Aorta (tissue), 5 donors: ENCODE results near the gene ELL. TPM values are rescaled to one million over a fixed set of nuclear protein-coding genes. Genes with fewer than 3 reads are reported as not detected.

Source experiments
- ATAC-seq: fragments of 200-7000 bp; cut with Tn5 transposase; one replicate; pipeline ENCODE4 v1.9.1; 2022; ENCODE audit warnings: moderate library complexity; ENCODE audit not compliant: low FRiP score
- DNase-seq, 2 donors: peaks; one replicate each; pipeline ENCODE4 v3.0.0-alpha.2; 2020
- H3K27ac ChIP-seq, 2 donors: one replicate each; pipeline ENCODE4 v1.5.1; 2013; ENCODE audit warnings: low read length in 2 of 2, mild to moderate bottlenecking in 2 of 2, moderate library complexity in 2 of 2, control low read depth in 1 of 2, inconsistent platforms in 1 of 2, low read depth in 1 of 2
- H3K27me3 ChIP-seq, 2 donors: one replicate each; pipeline ENCODE4 v1.6.1; 2013; ENCODE audit warnings: control low read depth in 1 of 2, low read length in 1 of 2, mild to moderate bottlenecking in 1 of 2, moderate library complexity in 1 of 2; ENCODE audit not compliant: insufficient read depth in 2 of 2, control insufficient read depth in 1 of 2
- H3K36me3 ChIP-seq, 2 donors: one replicate each; pipeline ENCODE4 v1.6.1; 2013; ENCODE audit warnings: control low read depth in 1 of 2, low read length in 1 of 2, mild to moderate bottlenecking in 1 of 2; ENCODE audit not compliant: insufficient read depth in 2 of 2, control insufficient read depth in 1 of 2
- H3K4me1 ChIP-seq, 2 donors: one replicate each; pipeline ENCODE4 v1.6.1; 2013; ENCODE audit warnings: low read length in 2 of 2, control low read depth in 1 of 2, mild to moderate bottlenecking in 1 of 2, moderate library complexity in 1 of 2; ENCODE audit not compliant: insufficient read depth in 2 of 2, control insufficient read depth in 1 of 2
- H3K4me3 ChIP-seq, 2 donors: one replicate each; pipeline ENCODE4 v1.5.1; 2013; ENCODE audit warnings: low read length in 2 of 2, control low read depth in 1 of 2, mild to moderate bottlenecking in 1 of 2
- H3K9me3 ChIP-seq: one replicate; pipeline ENCODE4 v1.6.1; 2013; ENCODE audit warnings: mild to moderate bottlenecking, low read length; ENCODE audit not compliant: control insufficient read depth
- WGBS, 2 donors: extraction: QIAGEN DNeasy Blood & Tissue Kit; methylation state at CpG; one replicate each; pipeline ENCODE4 v1.1.7; 2013; 5-methylcytosine and 5-hydroxymethylcytosine counted together
- intact Hi-C, 2 donors: fragments of 100-400 bp; cut with DNase I; formaldehyde crosslinking; loops; one replicate each; pipeline versions ENCODE4 v1.14.2 to v1.15.0; 2022
- polyA plus RNA-seq, 2 donors: library from polyadenylated mRNA; stranded (reverse); fragments of 200-250 nt; gene quantifications; one replicate each; pipeline ENCODE4 v1.2.3, GENCODE V29; 2013
- total RNA-seq, 2 donors: library from RNA; stranded (reverse); fragmentation: NEBNext Ultra II Directional; extraction: Animal tissue kit (Norgen Biotek cat#: 25700); gene quantifications; one replicate each; pipeline ENCODE4 v1.2.1, GENCODE V29; 2021
- donor health status: healthy with polysubstance abuse.
- donor health status: Bipolar disorder and iron deficiency.
- donor health status: DM: no; HTN: no; CAD: no.
- donor health status: DM: no; HTN: no; CAD: no.
- donor health status: DM: yes; HTN: yes; CAD: no.

ELL gene
- total and polyA plus RNA-seq, 4 donors = 7.3 to 37.9 (median 21.5) TPM

DNA sequence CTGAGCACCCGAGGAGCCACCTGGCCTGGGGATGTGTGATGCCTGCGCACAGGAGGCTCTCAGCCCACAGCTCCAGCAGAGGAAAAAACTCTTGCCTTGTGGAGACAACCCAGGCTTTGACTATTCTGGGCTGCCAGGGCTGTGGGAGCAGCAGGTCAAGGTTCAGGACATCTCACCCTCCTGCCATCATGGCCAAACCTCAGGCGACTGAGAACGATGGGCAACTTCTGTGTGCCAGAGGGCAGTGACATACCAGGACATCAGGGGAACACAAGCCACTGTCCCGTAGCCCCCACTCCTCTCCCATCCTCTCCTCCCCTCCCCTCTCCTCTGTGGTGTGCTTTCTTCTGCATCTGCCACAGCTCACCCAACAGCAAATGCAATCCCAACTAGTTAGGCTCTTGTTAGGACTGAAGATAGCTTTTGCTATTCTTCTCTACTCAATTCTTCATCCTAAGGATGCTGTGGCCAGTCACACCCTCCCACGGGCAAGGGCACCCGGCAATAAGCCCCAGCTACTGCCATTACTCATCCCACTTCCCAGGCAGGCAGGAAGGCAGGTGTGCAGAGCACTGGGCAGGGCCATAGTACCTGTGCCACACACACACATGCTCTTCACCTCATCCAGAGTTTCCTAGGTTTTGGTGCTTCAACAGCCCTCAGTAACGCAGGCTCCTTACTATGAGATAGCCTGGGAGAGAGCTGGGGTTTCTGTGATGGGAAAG, 16.8 kb downstream of the ELL start:
- H3K4me3 ChIP-seq = no peak overlapping the region
- H3K27ac ChIP-seq = no peak overlapping the region
- H3K36me3 ChIP-seq = no peaks in the 10 kb centered on the region
- intact Hi-C loops = loop anchor here in 1 of 2 donors (5.0 kb wide), 1 partner anchor 38 kb away; no protein-coding TSS in a partner anchor
- H3K27me3 ChIP-seq = no peaks in the 10 kb centered on the region
- H3K9me3 ChIP-seq = no peaks in the 10 kb centered on the region
- no peak for DNase-seq
- H3K4me1 ChIP-seq = peaks cover 9 to 10% of the 10 kb centered on the region in 2 donors
- WGBS, 2 donors = 59 to 63% methylated on average over 8 of the region's 8 CpGs
- ATAC-seq = no peak

DNA sequence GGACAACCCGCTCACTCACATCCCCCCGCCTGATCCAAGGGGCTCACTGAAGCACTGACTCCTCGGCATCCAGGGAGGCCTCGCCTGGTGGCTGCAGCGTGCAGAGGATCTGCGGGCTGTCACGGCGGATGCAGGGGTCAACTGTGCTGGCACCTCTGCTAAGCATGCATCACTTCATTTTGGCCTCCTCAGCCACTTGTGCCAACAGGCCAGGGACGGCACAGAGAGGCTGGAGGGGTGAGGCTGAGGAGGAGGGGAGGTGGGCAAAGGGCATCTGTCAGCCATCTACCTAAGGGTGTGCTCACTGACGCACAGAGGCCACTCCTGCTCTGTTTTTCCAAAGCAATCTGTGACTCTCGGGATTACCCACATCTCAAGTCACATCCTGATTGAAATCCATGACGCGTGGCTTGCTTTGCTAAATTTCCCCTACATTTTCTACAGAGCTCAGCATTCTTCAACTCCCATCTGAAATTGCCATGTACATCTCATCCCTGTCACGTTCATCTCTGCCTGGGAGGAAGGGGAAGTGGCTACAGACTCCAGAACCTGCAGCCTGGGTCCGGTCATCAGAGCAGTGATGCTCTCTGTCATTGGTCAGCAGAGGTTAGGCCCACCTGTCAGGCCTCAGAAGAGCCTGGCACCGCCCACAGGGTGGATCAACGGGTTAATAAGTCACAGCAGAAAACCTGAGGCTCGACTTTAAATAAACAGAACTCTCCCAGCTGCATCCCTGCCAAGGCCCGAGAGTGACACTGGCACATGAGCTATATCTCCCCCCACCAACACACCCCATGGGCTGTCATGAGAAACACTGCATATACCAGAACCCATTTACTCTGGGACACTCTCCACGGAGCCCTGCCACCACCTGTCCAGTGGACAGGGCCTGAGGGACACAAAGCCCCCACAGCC, 17.6 kb downstream of the ELL start:
- DNase-seq = no peak
- ATAC-seq = no peak
- Histone ChIP-seq H3K4me3 (no peak overlapping the region), H3K36me3 (no peaks in the 10 kb centered on the region), H3K4me1 (peaks cover 9 to 10% of the 10 kb centered on the region in 2 donors), H3K27me3 (no peaks in the 10 kb centered on the region), H3K9me3 (no peaks in the 10 kb centered on the region), H3K27ac (no peak overlapping the region)
- intact Hi-C loops = loop anchor here in 1 of 2 donors (5.0 kb wide), 1 partner anchor 37 kb away; no protein-coding TSS in a partner anchor
- 55 to 56% methylated on average over 20 of the region's 20 CpGs for WGBS, 2 donors

DNA sequence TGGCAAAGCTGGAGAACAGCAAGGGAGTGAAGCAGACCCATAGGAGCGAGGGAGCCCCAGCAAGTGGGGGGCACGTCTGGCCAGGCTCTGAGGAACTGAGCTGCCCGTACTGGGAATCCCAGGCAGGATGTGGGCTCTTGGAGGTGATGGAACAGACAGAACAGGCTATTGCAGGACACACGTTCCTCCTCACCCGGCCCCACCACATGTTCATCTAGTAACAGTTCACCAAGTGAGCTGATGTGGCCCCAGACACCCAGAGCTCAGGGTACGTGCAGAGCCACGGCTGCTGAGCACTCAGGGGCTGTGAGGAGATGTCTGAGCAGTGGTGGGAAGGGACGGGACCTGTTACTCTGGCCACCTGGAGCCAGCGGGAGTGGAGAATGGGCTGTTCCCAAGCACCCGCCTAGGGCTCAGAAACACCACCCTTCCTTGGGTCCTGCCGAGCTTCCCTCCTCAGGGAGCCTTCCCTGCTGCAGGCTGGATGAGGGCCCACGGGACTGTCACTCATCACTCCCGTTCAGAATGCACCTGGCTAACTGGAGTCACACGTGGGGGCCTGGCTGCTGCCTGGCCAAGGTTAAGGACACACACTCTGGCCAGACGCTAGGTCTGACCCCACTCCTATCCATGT, 18.4 kb downstream of the ELL start:
- H3K4me1 ChIP-seq = peaks cover 9 to 10% of the 10 kb centered on the region in 2 donors
- no peaks in the 10 kb centered on the region for H3K9me3 ChIP-seq
- no peaks in the 10 kb centered on the region for H3K36me3 ChIP-seq
- intact Hi-C loops = loop anchor here in 1 of 2 donors (5.0 kb wide), 1 partner anchor 36 kb away; no protein-coding TSS in a partner anchor
- WGBS, 2 donors = 59 to 64% methylated on average over 15 of the region's 15 CpGs
- no peak overlapping the region for H3K4me3 ChIP-seq
- H3K27me3 ChIP-seq = no peaks in the 10 kb centered on the region
- peak overlapping the region in 1 of 2 donors; percentile 3 for H3K27ac ChIP-seq
- DNase-seq (no peak), ATAC-seq (no peak)

DNA sequence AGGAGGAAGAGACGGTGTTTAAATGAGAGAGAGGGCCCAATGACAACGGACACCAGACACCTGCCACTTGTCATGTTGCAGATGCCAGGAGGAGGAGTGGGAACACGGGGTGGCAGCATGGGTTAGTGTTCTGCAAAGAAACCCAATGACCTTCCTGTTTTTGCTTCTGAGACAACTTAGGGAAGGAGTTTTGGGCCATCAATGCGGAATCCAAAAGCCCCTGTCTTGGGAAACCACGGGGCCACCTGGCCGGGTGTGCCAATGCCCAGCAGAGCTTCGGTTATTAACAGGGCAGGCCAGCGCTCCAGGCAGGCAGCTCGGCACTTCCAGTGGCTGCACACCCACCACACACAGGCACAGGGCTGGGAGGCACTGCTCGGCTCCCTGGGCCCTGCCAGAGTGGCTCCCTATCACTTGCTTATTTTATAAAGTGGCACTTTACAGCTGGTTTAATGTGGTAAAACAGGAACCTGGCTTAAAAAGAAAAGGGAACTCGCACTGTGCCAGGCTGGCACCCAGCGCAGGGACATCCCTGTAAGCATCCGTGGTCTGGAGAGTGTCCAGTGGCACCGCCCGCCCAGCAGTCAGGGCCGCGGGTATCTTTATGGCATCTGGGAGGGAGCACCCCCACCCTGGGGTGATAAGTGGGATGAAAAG, 19.1 kb downstream of the ELL start:
- ATAC-seq = no peak
- H3K27ac ChIP-seq = no peak overlapping the region
- H3K4me3 ChIP-seq = no peak overlapping the region
- H3K27me3 ChIP-seq = no peaks in the 10 kb centered on the region
- no peaks in the 10 kb centered on the region for H3K9me3 ChIP-seq
- peaks cover 9 to 10% of the 10 kb centered on the region in 2 donors for H3K4me1 ChIP-seq
- DNase-seq = peak in 1 of 2 donors; percentile 81
- H3K36me3 ChIP-seq = no peaks in the 10 kb centered on the region
- WGBS, 2 donors = 58 to 59% methylated on average over 17 of the region's 17 CpGs
- intact Hi-C loops = loop anchor here in 1 of 2 donors (5.0 kb wide), 1 partner anchor 35 kb away; no protein-coding TSS in a partner anchor

DNA sequence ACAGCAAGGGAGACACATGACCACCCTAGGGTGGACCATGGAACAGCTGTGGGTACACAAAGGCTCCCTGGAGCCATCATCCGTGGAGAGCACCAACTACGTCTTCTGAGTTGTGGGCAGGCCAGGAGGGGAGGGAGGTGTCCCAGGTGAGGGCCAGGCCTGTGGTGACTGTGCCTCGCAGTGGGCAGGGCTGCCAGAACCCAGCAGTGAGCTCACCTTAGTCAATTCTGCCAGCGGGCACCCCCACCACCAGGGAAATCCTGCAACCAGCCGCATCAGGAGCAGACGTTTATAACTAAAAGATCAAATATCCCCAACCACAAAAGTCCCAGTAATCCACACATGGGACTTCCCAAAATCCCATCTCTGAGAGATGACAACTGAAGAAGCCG, 19.6 kb downstream of the ELL start:
- Histone ChIP-seq H3K4me3 (no peak overlapping the region), H3K27ac (no peak overlapping the region), H3K9me3 (no peaks in the 10 kb centered on the region), H3K36me3 (no peaks in the 10 kb centered on the region), H3K4me1 (peaks cover 9 to 10% of the 10 kb centered on the region in 2 donors), H3K27me3 (no peaks in the 10 kb centered on the region)
- intact Hi-C loops = loop anchor here in 1 of 2 donors (5.0 kb wide), 1 partner anchor 35 kb away; no protein-coding TSS in a partner anchor
- WGBS, 2 donors = 67 to 72% methylated on average over 7 of the region's 7 CpGs
- ATAC-seq (no peak), DNase-seq (no peak)

DNA sequence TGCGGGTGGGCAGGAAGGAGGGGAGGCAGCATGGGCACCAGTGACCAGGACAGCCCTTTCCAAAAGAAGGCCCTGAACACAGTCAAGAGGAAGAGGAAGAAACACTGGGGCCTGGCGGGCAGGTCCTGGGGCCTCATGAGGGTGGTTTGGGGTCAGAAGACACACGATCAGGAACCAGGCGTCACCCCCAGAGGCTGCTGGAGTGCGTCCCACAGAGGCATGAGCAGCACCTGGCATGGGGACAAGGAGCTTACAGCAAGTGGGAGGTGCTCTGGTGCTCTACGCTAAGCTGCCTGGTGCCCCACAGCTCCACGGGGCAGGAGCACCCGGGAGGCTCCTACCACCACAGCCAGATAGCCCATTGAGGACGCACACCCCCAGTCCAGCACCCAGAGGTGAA, 20.0 kb downstream of the ELL start:
- intact Hi-C loops = loop anchor here in 1 of 2 donors (5.0 kb wide), 1 partner anchor 35 kb away; no protein-coding TSS in a partner anchor

DNA sequence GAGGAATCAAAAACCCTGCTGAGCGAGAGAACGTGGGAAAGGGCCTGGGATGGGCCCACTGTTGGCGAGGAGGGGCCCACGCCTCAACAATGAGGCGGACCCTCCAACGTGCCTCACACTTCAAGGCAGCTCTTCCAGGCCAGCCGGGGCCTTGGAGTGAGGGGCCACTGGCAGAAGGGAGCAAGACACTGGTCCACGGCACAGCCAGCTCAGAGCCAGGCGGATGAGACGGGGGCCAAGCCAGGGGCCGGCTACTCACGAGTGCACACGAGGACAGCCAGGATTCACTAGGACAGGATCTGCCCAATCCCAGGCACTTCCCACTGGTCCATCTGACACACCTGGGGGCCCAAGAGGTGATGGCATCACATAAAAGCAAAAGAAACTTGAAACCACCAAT, 20.5 kb downstream of the ELL start:
- no peaks in the 10 kb centered on the region for H3K9me3 ChIP-seq
- WGBS, 2 donors = 61 to 65% methylated on average over 13 of the region's 13 CpGs
- no peak overlapping the region for H3K4me3 ChIP-seq

More for the DNA sequence above, 20.0 kb downstream of the ELL start:
- DNase-seq (peak; percentile 84), ATAC-seq (peak; percentile 14)
- no peaks in the 10 kb centered on the region for H3K36me3 ChIP-seq
- H3K4me3 ChIP-seq = no peak overlapping the region
- whole genome bisulfite sequencing, 2 donors = 22 to 25% methylated on average over 9 of the region's 9 CpGs
- H3K4me1 ChIP-seq = peaks cover 9% of the 10 kb centered on the region in 2 donors
- no peaks in the 10 kb centered on the region for H3K9me3 ChIP-seq
- no peaks in the 10 kb centered on the region for H3K27me3 ChIP-seq
- no peak overlapping the region for H3K27ac ChIP-seq

DNA sequence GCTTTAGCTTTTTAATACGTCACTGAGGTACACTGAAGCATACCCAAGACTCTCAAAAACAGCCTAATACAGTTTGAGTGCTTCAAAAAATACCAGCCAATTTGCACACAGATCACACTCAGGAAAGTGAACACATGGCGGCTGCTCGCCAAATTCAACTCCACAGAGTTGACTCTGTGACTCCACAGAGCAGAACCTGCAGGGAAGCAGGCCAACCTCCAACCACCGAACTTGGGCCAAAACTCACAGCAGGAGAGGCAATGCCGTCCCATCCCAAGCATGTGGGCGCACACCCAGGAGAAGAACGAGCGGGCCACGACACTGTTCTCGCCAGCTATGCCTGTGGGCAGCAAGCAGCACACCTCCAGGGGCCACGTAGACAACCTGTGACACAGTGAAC, 21.1 kb downstream of the ELL start:
- H3K27ac ChIP-seq = peak overlapping the region in 1 of 2 donors; percentile 84
- peaks cover 2 to 4% of the 10 kb centered on the region in 2 donors for H3K4me1 ChIP-seq
- no peaks in the 10 kb centered on the region for H3K36me3 ChIP-seq
- H3K4me3 ChIP-seq = no peak overlapping the region
- intact Hi-C loops = loop anchor here in 1 of 2 donors (5.0 kb wide), 1 partner anchor 33 kb away; no protein-coding TSS in a partner anchor
- WGBS, 2 donors = 4 to 8% methylated on average over 11 of the region's 11 CpGs
- H3K9me3 ChIP-seq = no peaks in the 10 kb centered on the region
- DNase-seq = peak; percentile 90 to 94
- no peaks in the 10 kb centered on the region for H3K27me3 ChIP-seq
- peak; percentile 33 for ATAC-seq

More for the DNA sequence above, 20.5 kb downstream of the ELL start:
- Histone ChIP-seq H3K4me1 (peaks cover 7 to 9% of the 10 kb centered on the region in 2 donors), H3K27me3 (no peaks in the 10 kb centered on the region), H3K27ac (peak overlapping the region in 1 of 2 donors; percentile 84), H3K36me3 (no peaks in the 10 kb centered on the region)
- ATAC-seq (no peak), DNase-seq (no peak)
- intact Hi-C loops = loop anchor here in 1 of 2 donors (5.0 kb wide), 1 partner anchor 34 kb away; no protein-coding TSS in a partner anchor
